ENCODE data around the gene ANKRD31. TPM values are rescaled to one million over a fixed set of nuclear protein-coding genes. Genes with fewer than 3 reads are reported as not detected.

Gene ANKRD31
- polyA plus RNA-seq, 3 donors, result 0.43 to 0.66 (median 0.46) TPM

DNA sequence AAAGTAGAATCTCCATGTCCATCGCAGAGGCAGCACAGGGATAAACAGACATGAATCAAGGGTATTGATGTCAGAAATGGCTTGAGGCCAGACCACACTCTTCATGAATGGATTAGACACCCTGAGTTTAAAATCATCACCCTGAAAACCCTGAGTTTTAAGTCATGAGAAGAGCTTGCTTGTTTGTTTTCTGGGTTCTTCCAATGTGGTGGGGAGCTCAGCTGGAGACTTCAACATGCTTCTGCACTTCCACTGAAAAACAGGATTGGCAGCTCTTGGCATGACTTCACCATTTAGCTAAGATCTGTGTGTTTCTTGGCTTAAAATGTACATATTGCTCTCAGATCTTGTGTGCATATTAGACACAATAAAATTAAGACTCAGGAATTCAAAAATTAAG lies 194.2 kb downstream of the ANKRD31 start:
- DNase-seq, result no peak

DNA sequence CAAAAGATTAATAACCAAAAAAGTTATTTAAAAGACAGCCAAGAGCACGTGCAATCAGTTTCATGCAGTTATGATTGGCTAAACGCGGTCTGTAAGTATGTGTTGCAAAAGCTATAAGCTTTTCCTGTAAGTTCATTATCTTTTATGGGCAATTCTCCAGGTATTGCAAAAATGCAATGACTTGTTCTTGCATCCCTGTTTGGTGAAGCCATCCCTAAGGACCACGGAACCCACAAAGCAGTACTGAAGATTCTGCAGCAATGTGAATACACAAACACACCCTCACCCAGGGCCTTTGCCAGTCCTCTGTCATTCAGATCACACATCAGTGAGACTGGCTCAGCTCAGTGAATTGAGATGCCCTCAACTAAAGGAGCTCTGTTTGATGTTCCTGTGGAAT lies 195.7 kb downstream of the ANKRD31 start:
- DNase-seq, result no peak

DNA sequence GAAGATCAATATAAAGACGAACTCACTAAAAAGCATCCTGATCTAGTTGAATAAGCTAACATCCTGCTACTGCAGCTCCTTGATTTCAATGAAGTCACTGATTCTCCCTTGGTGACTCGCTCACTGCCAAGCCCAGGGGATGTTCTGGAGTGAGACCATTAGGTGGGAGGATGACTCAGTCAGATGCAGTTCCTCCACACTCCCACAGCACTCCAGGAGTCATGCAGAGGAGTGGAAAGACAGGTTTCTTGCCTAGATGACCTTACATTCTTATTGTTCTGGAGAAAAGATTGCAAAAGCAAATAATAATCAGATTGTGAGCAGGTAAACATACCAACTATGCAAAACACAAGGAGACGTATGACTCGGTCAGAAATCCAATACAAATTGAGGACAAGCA lies 199.6 kb downstream of the ANKRD31 start:
- peak; percentile 29 for DNase-seq

DNA sequence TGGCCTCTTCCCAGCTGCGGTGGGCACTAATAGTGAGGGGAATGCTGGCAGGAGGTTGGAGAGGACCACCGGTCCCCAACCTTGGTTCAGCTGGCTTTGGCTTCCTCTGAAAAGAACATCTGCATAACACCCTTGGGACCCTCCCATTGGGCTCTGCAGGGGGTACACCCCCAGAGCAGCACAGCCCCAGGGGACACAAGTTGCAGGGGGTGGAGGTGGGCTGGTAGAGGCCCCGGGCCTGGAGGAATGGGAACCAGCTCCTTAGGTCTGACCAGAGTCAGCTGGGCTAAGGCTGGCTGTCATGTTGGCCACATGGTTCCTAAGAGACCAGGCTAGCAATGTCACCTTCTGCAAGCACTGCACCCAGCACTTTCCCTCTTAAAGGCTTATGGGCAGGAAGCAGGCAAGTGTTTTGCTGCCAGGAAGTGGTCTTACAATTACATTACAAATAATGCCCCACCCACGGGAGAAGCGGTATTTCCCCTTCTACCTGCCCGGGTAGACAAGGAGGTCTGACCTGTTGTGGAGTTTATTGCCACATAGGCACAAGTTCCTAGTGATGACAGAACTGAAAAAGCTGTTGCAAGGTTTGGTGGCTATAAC lies 202.4 kb downstream of the ANKRD31 start:
- DNase-seq, result no peak

DNA sequence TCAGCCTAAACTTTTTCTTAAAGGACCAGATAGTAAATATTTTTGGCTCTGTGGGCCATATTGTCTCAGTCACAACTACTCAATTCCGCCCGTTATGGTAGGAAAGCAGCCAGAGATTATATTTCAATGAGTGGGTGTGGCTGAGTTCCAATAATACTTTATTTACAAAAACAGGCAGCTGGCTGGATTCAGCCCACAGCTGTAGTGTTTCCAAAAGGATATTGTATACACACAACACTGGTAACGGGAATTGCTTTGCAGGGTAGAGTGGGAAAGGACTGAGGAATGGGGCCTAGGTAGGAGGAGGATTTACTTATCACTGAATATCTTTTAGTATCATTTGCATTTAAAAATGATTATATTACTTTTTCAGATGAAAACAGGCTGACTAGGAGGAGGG lies 205.3 kb downstream of the ANKRD31 start:
- no peak for DNase-seq

DNA sequence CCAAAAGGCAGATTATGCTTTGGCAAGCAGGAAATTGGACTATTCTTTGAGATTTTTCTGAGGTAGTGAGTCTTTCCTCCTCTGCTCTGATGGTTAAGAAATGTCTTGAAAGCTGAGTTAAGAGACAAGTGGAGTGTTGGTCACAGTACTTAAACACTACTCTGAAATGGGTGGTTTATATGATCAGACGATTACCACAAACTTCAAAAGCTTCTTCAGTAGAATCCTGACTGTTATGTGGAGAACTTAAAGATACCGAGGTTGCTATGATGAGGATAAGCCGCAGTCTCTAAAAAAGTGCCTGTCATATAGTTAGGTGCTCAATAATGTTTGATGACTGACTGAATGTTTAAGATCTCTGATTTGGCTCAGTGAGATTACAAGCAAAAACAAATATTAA lies 208.6 kb downstream of the ANKRD31 start:
- DNase-seq, result no peak

DNA sequence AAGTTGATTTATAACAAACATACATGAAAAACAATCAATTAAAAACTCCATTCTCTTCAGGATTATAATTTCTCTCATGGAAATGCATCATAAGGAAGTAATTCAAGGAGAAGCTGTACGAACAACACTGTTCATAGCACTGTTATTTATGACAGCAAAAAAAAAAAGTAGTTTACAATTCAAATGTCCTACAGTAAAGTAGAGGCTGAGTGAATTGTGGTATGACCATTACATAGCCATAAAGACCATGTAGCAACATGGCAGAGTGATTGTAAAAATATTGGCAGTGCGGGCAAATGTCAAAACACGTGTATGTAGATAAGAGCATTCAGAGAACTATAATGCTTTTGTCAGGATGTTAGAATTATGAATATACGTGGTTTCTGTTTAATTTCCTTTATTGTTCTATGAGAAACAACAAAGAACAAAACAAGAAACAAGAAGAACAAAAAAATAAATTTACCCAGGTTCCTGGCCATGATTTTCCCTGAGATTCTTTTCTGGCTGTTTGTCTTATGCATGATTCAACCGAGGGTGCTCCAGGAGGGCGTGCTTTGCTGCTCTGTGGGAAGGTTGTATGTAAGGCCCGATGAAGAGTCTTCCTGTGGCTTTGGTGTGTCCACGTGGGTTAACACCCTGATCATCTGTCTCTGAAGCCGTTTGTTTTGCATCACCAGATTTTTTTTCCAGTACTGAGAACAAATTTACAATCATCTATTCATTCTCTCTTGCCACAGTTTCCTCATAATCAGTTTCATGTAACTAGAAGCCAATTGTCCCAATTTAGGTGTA lies 213.1 kb downstream of the ANKRD31 start:
- no peak for DNase-seq

DNA sequence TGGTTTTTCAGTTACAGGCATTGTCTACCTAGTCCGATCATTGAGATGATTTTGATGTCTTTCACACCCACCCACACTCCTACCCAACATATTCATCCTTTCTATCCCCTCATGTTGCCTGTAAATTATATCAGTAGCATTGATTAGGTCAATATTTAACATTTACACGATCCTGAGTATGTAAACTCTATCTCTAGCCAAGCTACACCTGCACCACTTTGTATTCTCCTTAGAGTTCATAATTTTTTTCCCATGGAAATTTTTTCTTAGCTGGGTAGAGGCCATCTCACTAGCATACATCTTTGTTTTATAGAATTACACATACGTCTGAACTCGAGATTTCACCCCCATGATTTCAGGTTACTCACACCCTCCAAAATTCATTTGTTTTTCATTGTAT lies 214.9 kb downstream of the ANKRD31 start:
- DNase-seq, result no peak

DNA sequence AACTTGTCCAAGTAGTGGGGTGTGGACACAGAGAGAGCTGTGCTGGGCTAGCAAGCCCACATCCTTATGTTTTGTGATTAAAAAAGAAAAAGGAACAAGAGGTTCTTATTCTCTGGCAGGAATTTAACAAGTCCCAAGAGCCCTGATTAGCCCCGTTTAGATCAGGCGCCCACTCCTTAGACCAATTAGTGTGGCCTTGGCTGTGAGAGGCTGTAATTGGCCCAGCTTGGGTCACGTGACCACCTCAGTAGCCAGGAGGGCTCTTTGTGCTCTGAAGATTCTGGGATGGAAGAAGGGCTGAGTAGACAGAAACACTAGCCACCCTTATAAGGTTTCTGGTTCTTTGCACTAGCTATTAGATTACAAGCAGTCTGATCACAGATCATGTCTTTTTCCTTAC lies 215.5 kb downstream of the ANKRD31 start:
- DNase-seq, result no peak

DNA sequence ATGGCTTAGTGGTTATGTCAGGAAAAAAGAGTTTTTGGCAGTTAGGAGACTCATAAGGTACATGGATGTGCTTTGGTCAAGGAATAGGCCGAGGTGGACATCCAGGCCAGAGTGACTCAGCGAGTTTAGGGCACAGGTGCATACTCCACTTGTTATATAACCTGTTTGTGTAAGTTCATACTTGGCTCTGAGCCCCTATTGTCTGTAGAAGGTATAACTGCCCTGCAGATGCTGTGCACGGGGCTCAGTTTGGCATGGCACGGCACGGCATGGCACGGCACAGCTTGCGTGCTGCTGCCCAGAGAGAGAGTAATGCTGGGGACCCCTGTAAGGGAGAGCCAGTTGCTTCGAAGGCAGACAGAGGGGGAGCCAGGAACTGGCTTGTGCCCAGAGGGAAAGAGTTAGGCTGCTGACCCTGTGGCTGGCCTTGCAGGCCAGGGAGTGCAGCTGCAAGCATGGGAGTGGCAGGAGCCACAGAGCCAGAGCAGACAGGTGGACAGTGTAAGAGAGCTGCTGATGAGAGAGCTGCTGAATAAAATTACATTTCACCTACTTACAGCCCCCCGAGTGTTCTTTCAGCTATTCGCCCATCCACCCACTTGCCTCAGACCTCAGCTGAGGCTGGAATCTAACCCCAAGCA lies 216.5 kb downstream of the ANKRD31 start:
- no peak for DNase-seq

DNA sequence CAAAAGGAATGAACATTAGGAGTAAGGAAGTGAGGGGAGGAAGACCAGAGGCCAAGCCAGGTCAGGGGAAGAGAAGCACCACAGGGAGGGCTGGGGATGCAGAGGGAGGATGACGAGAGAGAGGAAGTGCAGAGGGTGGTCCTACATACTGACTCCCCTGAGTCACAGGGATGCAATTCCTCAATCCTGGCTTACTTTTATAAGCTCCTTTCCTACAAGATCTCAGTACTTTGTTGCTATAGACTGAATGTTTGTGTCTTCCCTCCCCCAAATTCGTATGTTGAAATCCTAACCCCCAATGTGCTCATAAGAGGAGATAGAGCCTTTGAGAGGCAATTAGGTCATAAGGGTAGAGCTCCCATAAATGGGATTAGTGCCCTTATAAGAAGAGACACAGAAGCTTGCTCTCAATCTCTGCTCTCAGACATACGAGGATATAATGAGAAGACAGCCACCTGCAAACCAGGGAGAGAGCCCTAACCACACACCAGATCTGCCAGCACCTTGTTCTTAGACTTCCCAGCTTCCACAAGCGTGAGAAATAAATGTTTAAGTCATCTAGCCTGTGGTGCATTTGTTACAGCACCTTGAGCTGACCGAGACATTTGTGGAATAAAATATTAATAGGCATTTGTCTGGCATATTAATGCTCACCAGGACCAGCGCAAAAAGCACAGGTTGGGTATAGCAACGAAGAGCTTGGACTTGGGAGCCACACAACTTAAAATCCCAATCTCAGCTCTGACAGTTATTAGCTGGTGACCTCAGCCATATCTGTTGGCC lies 217.7 kb downstream of the ANKRD31 start:
- DNase-seq, result no peak

Other genes with a start within 250 kb of the ANKRD31 start
- 10 to 100 TPM; 13.3 to 16.1 (median 14.3) TPM for gene GCNT4, start 184.3 kb downstream of the ANKRD31 start, polyA plus RNA-seq (ENCODE audit: insufficient read length in 3 of 3)
- gene HMGCR, start 100.3 kb upstream of the ANKRD31 start, polyA plus RNA-seq (ENCODE audit: insufficient read length in 3 of 3), result 10 to 100 TPM; 76.0 to 91.8 (median 84.6) TPM